ENCODE data around the gene MOSPD2.
A peak's percentile ranks its signal among the peaks of the same experiment; 100 is the strongest.

MOSPD2 gene

GRCh38 chrX:14872851-14873675 lies at the start of gene MOSPD2, which contains the start of gene FANCB:
TSS of gene MOSPD2 (plus strand) at chrX:14873421. CDS start at chrX:14873529, 108 bp downstream.
TSS of gene FANCB (minus strand) at chrX:14873069. CDS start at chrX:14865510, 7,559 bp downstream.
- peak; percentile 93 for DNase-seq (ENCODE audit: low spot score)

GRCh38 chrX:14825851-14826250 lies 47.4 kb upstream of the MOSPD2 start:
- no peak for DNase-seq (ENCODE audit: low spot score)

- no peak for DNase-seq (ENCODE audit: low spot score)
Observed at GRCh38 chrX:14826319-14826718, 46.9 kb upstream of the MOSPD2 start.

GRCh38 chrX:14829643-14830042 lies 43.6 kb upstream of the MOSPD2 start:
- DNase-seq (ENCODE audit: low spot score): no peak

DNA sequence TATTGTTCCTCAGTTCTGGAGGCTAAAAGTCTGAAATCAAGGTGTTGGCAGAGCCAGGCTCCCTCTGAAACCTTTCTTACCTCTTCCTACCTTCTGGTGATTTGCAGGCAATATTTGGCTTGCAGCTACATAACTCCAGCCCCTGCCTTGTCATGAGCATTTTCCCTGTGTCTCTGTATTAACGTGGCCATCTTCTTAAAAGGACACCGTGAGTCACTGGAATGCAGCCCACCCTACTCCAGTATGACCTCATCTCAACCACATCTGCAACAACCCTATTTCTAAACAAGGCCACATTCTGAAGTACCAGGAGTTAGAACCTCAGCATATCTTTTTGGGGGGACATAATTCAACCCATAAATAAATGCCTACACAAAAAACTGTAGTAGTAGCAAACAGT lies 41.1 kb upstream of the MOSPD2 start:
- DNase-seq (ENCODE audit: low spot score): no peak

GRCh38 chrX:14832586-14832985 lies 40.6 kb upstream of the MOSPD2 start:
- no peak for DNase-seq (ENCODE audit: low spot score)

DNA sequence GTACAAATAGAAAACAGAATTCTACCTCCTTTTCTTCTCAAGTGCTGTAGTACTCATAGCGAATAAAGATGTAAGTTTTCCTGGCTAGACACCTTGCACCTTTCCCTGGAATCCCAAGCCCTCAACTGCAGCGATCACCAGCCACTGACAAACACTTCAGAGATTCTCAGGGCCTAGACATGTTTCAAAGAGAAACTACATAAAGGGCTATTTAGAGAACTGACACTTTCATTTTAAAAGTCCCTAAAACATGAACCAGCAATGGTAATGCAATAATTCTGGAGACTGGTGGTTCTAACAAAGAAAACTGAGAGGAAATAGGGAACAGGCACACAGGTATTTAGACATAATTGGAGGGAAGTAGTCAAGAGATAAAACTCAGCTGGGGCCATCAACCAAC lies 36.1 kb upstream of the MOSPD2 start:
- no peak for DNase-seq (ENCODE audit: low spot score)

DNA sequence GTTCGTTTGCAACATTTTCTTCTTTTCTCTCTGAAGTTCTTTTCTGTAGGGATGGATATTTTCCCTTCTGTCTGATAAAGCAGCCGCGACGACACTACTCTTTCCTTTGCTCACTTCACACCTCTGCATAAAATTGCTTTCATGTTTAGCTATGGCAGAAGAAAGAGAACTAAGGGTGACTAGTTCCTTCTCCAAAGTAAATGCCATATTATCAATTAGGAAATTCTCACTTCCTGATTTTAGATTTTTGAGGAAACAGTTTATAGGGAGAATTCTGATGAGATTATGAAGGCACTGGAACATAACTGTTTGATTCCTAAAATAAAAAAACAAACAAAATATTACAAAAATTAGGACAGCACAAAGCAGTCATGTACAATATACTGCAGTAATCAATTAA lies 29.6 kb upstream of the MOSPD2 start:
- no peak for DNase-seq (ENCODE audit: low spot score)

- no peak for DNase-seq (ENCODE audit: low spot score)
Observed at GRCh38 chrX:14851526-14851925, 21.7 kb upstream of the MOSPD2 start.

DNA sequence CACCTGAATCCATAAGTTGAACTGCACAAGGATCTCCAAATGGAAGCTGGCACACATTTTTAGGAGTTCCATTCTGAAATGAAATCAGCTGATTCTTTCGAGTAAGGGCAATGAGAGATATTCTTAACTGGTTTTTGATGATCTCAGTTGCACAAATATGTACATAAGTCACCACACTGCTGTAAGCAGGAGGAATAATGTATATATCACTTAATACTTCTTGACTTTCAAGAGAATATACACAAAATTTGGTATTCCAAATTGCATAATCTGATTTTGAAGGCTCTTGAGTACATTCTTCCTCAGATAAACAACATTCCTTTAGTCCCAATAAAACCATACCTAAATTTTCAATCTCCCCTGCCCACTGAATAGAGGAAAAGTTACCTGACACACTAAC lies 8.6 kb upstream of the MOSPD2 start:
- no peak for DNase-seq (ENCODE audit: low spot score)

DNA sequence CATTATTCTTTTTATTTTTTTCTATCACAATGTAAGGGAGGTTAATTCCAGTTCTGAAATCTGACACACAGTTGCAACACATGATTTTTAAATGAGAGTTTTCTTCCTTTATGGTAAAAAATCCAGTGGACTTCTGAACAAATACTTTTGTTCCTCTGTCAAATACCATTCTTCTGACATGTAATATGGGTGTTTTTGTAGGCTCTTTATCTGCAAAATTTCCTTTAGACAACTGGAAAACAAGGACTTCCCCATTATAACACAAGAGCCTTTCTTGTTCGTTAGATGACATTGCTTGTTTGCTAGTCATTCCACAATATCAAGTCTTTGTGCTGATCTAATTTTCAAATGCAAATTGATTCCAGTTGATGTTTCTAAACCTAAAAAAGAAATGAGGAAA lies 8.0 kb upstream of the MOSPD2 start:
- DNase-seq (ENCODE audit: low spot score): no peak

DNA sequence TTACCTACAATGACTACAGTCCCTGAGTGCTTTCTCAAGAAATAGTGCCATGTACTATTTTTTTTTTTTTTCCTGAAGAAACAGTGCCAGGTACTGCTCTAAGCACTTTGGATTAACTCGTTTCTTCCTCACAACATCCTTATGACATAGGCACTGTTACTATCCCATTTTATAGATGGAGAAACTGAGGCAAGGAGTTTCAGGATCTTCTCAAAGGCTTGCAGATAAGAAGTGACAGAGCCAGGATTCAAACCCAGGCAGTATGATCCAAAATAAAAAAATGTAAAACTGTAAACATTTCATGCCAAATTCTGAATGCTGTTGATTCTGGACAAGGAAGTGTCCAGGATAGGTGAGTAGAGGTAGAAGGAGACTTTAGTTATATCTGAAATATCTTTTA lies 1.5 kb upstream of the MOSPD2 start:
- no peak for DNase-seq (ENCODE audit: low spot score)

DNA sequence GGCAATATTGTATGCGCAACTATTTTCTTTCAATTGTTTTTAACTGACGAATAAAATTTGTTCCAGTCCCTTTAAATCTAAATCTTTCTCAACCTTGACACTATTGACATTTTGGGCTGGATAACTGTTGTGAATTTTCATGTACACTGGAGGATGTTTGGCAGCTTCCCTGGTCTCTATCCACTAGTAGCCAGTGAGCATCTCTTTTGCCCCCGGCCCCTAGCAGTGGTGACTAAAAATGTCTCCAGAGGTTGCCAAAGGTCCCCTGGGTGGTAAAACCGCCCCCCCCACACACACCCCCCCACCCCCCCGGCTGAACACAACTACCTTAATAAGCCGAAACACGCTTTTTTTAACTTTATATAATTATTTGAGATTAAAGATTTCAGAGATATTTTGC lies 866 bp upstream of the MOSPD2 start:
- no peak for DNase-seq (ENCODE audit: low spot score)

GRCh38 chrX:14873676-14874049 lies 442 bp downstream of the MOSPD2 start:
- no peak for DNase-seq (ENCODE audit: low spot score)

- no peak for DNase-seq (ENCODE audit: low spot score)
Observed at GRCh38 chrX:14875624-14876023, 2.4 kb downstream of the MOSPD2 start.

GRCh38 chrX:14883826-14884225 lies 10.6 kb downstream of the MOSPD2 start:
- DNase-seq (ENCODE audit: low spot score): no peak

DNA sequence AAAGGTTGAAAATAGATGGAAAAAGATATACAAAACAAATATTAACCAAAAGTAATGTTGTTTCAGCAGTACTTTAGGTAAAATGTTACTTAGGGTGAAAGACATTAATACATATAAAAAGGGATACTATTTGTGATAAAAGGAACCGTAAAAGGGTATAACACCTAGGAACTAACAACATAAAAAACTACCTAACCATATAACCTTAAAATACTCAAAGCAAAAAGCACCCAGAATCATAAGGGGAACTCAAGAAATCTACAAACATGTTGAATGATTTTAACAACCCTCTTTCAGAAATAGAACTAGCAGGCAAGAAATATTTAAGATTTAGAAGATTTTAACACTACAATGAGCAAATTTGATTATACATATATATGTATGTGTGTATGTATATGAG lies 11.5 kb downstream of the MOSPD2 start:
- no peak for DNase-seq (ENCODE audit: low spot score)

DNA sequence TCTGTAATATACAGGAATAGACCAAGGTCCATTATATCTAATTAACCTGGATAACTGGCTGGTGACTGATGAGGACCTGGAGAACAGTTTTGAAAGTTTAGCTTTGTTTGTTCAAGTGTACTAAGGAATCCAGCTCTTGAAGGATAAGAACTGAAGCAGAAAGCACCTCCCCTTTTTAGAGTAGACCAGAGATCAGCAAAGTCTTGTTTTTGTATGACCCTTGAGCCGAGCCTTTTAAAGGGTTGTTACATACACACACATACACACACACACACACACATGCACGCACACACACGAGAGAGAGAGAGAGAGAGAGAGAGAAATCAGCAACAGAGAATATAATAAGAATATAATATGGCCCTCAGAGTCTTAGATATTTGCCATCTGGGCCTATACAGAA lies 13.0 kb downstream of the MOSPD2 start:
- no peak for DNase-seq (ENCODE audit: low spot score)

DNA sequence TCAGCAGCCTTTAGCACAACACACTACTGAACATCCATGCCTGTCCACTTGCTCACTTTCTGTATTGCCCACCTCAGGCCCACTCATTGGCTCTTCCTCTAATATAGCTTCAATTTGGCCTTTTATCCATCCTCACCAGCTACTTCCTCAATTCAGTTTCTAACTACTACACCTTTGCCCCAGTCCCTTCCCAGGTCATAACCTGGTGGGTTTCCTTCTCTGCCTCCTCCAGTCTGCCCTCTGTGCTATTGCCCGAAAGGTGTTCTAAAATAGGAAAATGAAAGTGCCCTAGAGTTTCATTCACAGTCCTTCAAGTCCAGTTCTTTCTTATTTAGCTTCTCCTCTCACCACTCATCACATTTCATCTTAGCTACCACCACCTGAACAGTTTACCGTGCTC lies 23.1 kb downstream of the MOSPD2 start:
- no peak for DNase-seq (ENCODE audit: low spot score)

DNA sequence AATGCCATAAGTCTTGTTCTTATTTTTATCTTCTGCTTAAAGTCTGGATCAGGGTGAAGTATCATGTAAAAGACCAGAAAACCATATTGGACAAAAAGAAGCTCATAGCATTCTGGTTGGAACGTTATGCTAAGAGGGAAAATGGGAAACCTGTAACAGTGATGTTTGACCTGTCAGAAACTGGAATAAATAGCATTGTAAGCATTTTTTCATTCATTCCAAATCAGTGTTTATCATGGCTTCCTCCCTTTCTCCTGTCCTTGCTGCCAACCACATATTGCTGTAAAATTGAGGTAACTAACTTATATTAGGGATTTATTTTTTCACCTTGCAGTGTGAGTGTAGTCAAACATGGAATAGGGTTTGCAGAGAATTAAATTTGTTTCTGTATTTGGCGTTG lies 23.8 kb downstream of the MOSPD2 start:
- DNase-seq (ENCODE audit: low spot score): no peak

GRCh38 chrX:14899607-14900006 lies 26.4 kb downstream of the MOSPD2 start:
- peak; percentile 2 for DNase-seq (ENCODE audit: low spot score)

GRCh38 chrX:14902537-14902936 lies 29.3 kb downstream of the MOSPD2 start:
- DNase-seq (ENCODE audit: low spot score): no peak

DNA sequence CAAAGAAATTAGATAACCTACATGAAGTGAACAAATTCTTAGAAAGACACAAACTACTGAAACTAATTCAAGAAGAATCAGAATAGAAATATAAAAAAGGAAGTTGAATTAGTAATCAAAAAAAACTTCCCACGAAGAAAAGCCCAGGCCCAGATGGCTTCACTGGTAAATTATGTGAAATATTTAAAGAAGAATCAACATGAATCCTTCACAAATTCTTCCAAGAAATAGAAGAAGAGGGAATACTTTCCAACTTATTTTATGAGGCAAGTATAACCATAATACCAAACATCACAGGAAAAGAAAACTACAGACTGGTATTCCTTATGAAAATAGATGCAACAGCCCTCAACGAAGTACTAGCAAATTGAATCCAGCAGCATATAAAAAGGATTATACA lies 30.7 kb downstream of the MOSPD2 start:
- no peak for DNase-seq (ENCODE audit: low spot score)

GRCh38 chrX:14913241-14913640 lies 40.0 kb downstream of the MOSPD2 start:
- DNase-seq (ENCODE audit: low spot score): no peak
